SK-N-SH (cell line): Measurements from ENCODE around the gene CDH12. TPM values are rescaled to one million over a fixed set of nuclear protein-coding genes. Genes with fewer than 3 reads are reported as not detected.

Experiments used
- CTCF ChIA-PET: fragments of 300-600, 350-600 bp; formaldehyde crosslinking; extraction: SDS; loops from one replicate; lab custom pipeline; 2021; lab: Yijun Ruan, JAX
- POLR2A ChIA-PET: fragments of 350-600 bp; sonication (Branson Sonifier 250); formaldehyde crosslinking; extraction: SDS; loops from one replicate; lab custom pipeline; 2020; ENCODE audit warnings: antibody characterized with exemption, inconsistent platforms; lab: Yijun Ruan, JAX
- DNase-seq: peaks from one replicate; pipeline ENCODE4 v3.0.0; 2012
- H2AFZ ChIP-seq: fragments of 200-600 bp; sonication (generic); 2 replicates; pipeline ENCODE4 v1.8.1; 2016; ENCODE audit warnings: antibody characterized with exemption, mild to moderate bottlenecking, low read depth
- H3F3A ChIP-seq: fragments of 200-600 bp; sonication (generic); replicated peaks from 2 replicates; pipeline ENCODE3; 2016; ENCODE audit warnings: antibody characterized with exemption, mild to moderate bottlenecking; ENCODE audit not compliant: insufficient read depth
- H3K27ac ChIP-seq, 2 experiments: fragments of 200-500 bp in 1 of 2; fragments of 200-600 bp in 1 of 2; sonication (Bioruptor generic) in 1 of 2; sonication (generic), shearing (Covaris generic) in 1 of 2; 2 replicates each; pipeline versions ENCODE4 v1.5.1 to v1.6.1; 2014 to 2016; ENCODE audit warnings: low read depth in 2 of 2, inconsistent platforms in 1 of 2, low read length in 1 of 2, mild to moderate bottlenecking in 1 of 2, mixed read lengths in 1 of 2
- H3K27me3 ChIP-seq: fragments of 200-600 bp; sonication (generic), shearing (Covaris generic); 2 replicates; pipeline ENCODE4 v1.6.1; 2016; ENCODE audit warnings: mixed run types; ENCODE audit not compliant: insufficient read depth
- H3K36me3 ChIP-seq, 2 experiments: fragments of 200-500 bp in 1 of 2; fragments of 200-600 bp in 1 of 2; sonication (Bioruptor generic) in 1 of 2; sonication (generic) in 1 of 2; replicated peaks in 1 of 2; 2 replicates each; pipeline versions ENCODE3 to v1.5.1; 2014 to 2016; ENCODE audit warnings: low read length in 1 of 2, mild to moderate bottlenecking in 1 of 2; ENCODE audit not compliant: insufficient read depth in 2 of 2, control insufficient read depth in 1 of 2
- H3K4me1 ChIP-seq, 2 experiments: fragments of 200-500 bp in 1 of 2; fragments of 200-600 bp in 1 of 2; sonication (Bioruptor generic) in 1 of 2; sonication (generic), shearing (Covaris generic) in 1 of 2; 2 replicates each; pipeline versions ENCODE4 v1.5.1 to v1.6.1; 2014 to 2016; ENCODE audit warnings: low read depth in 1 of 2, low read length in 1 of 2, mixed run types in 1 of 2; ENCODE audit not compliant: insufficient read depth in 2 of 2, control insufficient read depth in 1 of 2
- H3K4me2 ChIP-seq: fragments of 200-600 bp; sonication (generic), shearing (Covaris generic); 2 replicates; pipeline ENCODE4 v1.6.1; 2017; ENCODE audit warnings: mixed run types
- H3K4me3 ChIP-seq, 2 experiments: fragments of 200-500 bp in 1 of 2; fragments of 200-600 bp in 1 of 2; sonication (Bioruptor generic) in 1 of 2; sonication (generic), shearing (Covaris generic) in 1 of 2; 2 replicates each; pipeline versions ENCODE4 v1.5.1 to v1.8.1; 2014 to 2016; ENCODE audit warnings: low read depth in 2 of 2, inconsistent platforms in 1 of 2, low read length in 1 of 2, mild to moderate bottlenecking in 1 of 2, mixed read lengths in 1 of 2, moderate library complexity in 1 of 2
- H3K79me2 ChIP-seq: fragments of 200-600 bp; sonication (generic); 2 replicates; pipeline ENCODE4 v1.8.1; 2017; ENCODE audit warnings: mild to moderate bottlenecking; ENCODE audit not compliant: insufficient read depth
- H3K9ac ChIP-seq: fragments of 200-600 bp; sonication (generic); 2 replicates; pipeline ENCODE4 v1.6.1; 2017; ENCODE audit warnings: mixed run types
- H3K9me2 ChIP-seq: fragments of 200-600 bp; sonication (generic); 2 replicates; pipeline ENCODE4 v1.6.1; 2017; ENCODE audit warnings: mixed run types
- H3K9me3 ChIP-seq: fragments of 200-600 bp; sonication (generic); 2 replicates; pipeline ENCODE4 v1.6.1; 2017; ENCODE audit warnings: mixed run types, mild to moderate bottlenecking, moderate library complexity
- H4K20me1 ChIP-seq: fragments of 200-600 bp; sonication (generic); 2 replicates; pipeline ENCODE4 v1.6.1; 2017; ENCODE audit warnings: mild to moderate bottlenecking, mixed run types; ENCODE audit not compliant: insufficient read depth
- CHD2 ChIP-seq: fragments of 150-350 bp; IDR thresholded peaks from 2 replicates; pipeline ENCODE4 v1.6.1; 2018; ENCODE audit warnings: low read length; ENCODE audit not compliant: partially characterized antibody
- ELF1 ChIP-seq: IDR thresholded peaks from 2 replicates; pipeline ENCODE4 v1.4.0; 2012
- EP300 ChIP-seq, 2 experiments: IDR thresholded peaks; 2 replicates each; pipeline versions ENCODE4 v1.4.0 to v1.6.1; 2012; ENCODE audit warnings: borderline replicate concordance in 1 of 2, low read depth in 1 of 2, low read length in 1 of 2
- FOSL2 ChIP-seq: IDR thresholded peaks from 2 replicates; pipeline ENCODE4 v1.4.0; 2012; ENCODE audit warnings: low read depth, mild to moderate bottlenecking, moderate library complexity, borderline replicate concordance
- FOXM1 ChIP-seq: IDR thresholded peaks from 2 replicates; pipeline ENCODE4 v1.4.0; 2012; ENCODE audit warnings: low read depth, mild to moderate bottlenecking
- GABPA ChIP-seq: IDR thresholded peaks from 2 replicates; pipeline ENCODE4 v1.4.0; 2012; ENCODE audit warnings: low read depth, mild to moderate bottlenecking
- GATA2 ChIP-seq: sonication (generic); formaldehyde crosslinking; IDR thresholded peaks from 2 replicates; pipeline ENCODE4 v1.5.0; 2020; ENCODE audit warnings: mild to moderate bottlenecking, missing genetic modification reagents
- IRF3 ChIP-seq: fragments of 150-350 bp; IDR thresholded peaks from 2 replicates; pipeline ENCODE4 v1.6.1; 2016; ENCODE audit warnings: mild to moderate bottlenecking, low read depth, low read length
- JUND ChIP-seq: IDR thresholded peaks from 2 replicates; pipeline ENCODE4 v1.4.0; 2012
- RAD21 ChIP-seq: IDR thresholded peaks from 2 replicates; pipeline ENCODE4 v1.6.1; 2012; ENCODE audit warnings: mild to moderate bottlenecking, low read length
- RXRA ChIP-seq: IDR thresholded peaks from 2 replicates; pipeline ENCODE4 v1.4.0; 2012; ENCODE audit warnings: low read depth, mild to moderate bottlenecking, borderline replicate concordance
- SIN3A ChIP-seq: IDR thresholded peaks from 2 replicates; pipeline ENCODE4 v1.6.1; 2012; ENCODE audit warnings: low read depth, mild to moderate bottlenecking, low read length, moderate library complexity, borderline replicate concordance
- SMC3 ChIP-seq: IDR thresholded peaks from 2 replicates; pipeline ENCODE4 v1.6.1; 2012; ENCODE audit warnings: low read depth, low read length, improper control_type of control experiment
- TCF12 ChIP-seq: IDR thresholded peaks from 2 replicates; pipeline ENCODE4 v1.4.0; 2012
- TEAD4 ChIP-seq: IDR thresholded peaks from 2 replicates; pipeline ENCODE4 v1.4.0; 2012; ENCODE audit warnings: mild to moderate bottlenecking, borderline replicate concordance; ENCODE audit not compliant: insufficient read depth
- YY1 ChIP-seq: IDR thresholded peaks from 2 replicates; pipeline ENCODE4 v1.4.0; 2012; ENCODE audit warnings: low read depth, mild to moderate bottlenecking
- WGBS: methylation state at CpG from one replicate; pipeline ENCODE4 v1.1.6; 2017; ENCODE audit warnings: low lambda C conversion rate; 5-methylcytosine and 5-hydroxymethylcytosine counted together
- polyA plus RNA-seq, 3 experiments: library from polyadenylated mRNA; depleted of rRNA; stranded (reverse); fragments of >200 nt; gene quantifications; 2 replicates each; pipeline ENCODE4 v1.2.3, GENCODE V29; 2012
- TF ChIP-seq, protein P1 (sequence below): IDR thresholded peaks from 2 replicates; pipeline ENCODE4 v1.6.1; 2012; ENCODE audit warnings: mild to moderate bottlenecking, low read depth, low read length, moderate library complexity
- TF ChIP-seq, protein P2 (sequence below): fragments of 200-600 bp; sonication (generic); IDR thresholded peaks from 2 replicates; pipeline ENCODE4 v1.6.1; 2017; ENCODE audit warnings: antibody characterized with exemption, mild to moderate bottlenecking, moderate library complexity

The CDH12 gene
- polyA plus RNA-seq, 1 of the 3 experiments (the other 2 are of a cell fraction): not detected

DNA sequence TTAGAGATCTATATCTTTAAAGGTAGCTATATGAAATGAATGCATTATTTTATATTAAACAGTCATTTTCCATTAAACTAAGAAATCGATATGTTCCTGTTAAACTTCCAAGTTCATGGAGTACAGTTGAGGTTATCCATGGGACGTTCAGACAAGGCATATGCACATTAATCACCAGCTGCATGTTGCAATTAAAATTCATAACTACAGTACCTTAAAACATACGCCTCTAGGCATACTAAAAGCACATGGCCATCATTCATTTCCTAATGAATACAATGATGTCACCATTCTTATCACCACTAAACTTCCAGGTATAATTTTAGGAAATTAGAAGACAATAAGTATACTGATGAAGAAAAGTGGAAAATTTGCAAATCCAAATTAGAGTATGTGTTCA lies 174.3 kb downstream of the CDH12 start:
- Histone ChIP-seq H3K4me3 (no peak overlapping the region), H3K27ac (no peak overlapping the region), H3K36me3 (no peaks in the 10 kb centered on the region), H3K9me2 (no peaks in the 10 kb centered on the region), H3K27me3 (no peaks in the 10 kb centered on the region), H3K79me2 (no peaks in the 10 kb centered on the region), H3K9me3 (no peaks in the 10 kb centered on the region), H2AFZ (no peak overlapping the region), H3K4me2 (no peak overlapping the region), H3F3A (no peaks in the 10 kb centered on the region), H3K9ac (no peak overlapping the region), H3K4me1 (no peaks in the 10 kb centered on the region; a peak in 1 of 4 replicates), H4K20me1 (no peaks in the 10 kb centered on the region)
- TF ChIP-seq YY1 (no peak), CHD2 (no peak), SMC3 (no peak), TCF12 (no peak), FOSL2 (no peak), FOXM1 (no peak), IRF3 (no peak), RAD21 (no peak), GATA2 (CRISPR knock-in tag) (no peak), TEAD4 (no peak), JUND (no peak), SIN3A (no peak)
- TF ChIP-seq, protein P1, sequence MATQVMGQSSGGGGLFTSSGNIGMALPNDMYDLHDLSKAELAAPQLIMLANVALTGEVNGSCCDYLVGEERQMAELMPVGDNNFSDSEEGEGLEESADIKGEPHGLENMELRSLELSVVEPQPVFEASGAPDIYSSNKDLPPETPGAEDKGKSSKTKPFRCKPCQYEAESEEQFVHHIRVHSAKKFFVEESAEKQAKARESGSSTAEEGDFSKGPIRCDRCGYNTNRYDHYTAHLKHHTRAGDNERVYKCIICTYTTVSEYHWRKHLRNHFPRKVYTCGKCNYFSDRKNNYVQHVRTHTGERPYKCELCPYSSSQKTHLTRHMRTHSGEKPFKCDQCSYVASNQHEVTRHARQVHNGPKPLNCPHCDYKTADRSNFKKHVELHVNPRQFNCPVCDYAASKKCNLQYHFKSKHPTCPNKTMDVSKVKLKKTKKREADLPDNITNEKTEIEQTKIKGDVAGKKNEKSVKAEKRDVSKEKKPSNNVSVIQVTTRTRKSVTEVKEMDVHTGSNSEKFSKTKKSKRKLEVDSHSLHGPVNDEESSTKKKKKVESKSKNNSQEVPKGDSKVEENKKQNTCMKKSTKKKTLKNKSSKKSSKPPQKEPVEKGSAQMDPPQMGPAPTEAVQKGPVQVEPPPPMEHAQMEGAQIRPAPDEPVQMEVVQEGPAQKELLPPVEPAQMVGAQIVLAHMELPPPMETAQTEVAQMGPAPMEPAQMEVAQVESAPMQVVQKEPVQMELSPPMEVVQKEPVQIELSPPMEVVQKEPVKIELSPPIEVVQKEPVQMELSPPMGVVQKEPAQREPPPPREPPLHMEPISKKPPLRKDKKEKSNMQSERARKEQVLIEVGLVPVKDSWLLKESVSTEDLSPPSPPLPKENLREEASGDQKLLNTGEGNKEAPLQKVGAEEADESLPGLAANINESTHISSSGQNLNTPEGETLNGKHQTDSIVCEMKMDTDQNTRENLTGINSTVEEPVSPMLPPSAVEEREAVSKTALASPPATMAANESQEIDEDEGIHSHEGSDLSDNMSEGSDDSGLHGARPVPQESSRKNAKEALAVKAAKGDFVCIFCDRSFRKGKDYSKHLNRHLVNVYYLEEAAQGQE: no peak
- TF ChIP-seq, protein P2, sequence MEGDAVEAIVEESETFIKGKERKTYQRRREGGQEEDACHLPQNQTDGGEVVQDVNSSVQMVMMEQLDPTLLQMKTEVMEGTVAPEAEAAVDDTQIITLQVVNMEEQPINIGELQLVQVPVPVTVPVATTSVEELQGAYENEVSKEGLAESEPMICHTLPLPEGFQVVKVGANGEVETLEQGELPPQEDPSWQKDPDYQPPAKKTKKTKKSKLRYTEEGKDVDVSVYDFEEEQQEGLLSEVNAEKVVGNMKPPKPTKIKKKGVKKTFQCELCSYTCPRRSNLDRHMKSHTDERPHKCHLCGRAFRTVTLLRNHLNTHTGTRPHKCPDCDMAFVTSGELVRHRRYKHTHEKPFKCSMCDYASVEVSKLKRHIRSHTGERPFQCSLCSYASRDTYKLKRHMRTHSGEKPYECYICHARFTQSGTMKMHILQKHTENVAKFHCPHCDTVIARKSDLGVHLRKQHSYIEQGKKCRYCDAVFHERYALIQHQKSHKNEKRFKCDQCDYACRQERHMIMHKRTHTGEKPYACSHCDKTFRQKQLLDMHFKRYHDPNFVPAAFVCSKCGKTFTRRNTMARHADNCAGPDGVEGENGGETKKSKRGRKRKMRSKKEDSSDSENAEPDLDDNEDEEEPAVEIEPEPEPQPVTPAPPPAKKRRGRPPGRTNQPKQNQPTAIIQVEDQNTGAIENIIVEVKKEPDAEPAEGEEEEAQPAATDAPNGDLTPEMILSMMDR: no peak
- DNase-seq: no peak
- POLR2A ChIA-PET: no interaction called here
- CTCF ChIA-PET: no interaction called here
- 2% methylated on average over 3 of the region's 3 CpGs for WGBS

- CTCF ChIA-PET: no interaction called here
- DNase-seq: no peak
- no peaks in the 10 kb centered on the region for H4K20me1 ChIP-seq
- H3K4me1 ChIP-seq: no peaks in the 10 kb centered on the region
- no peaks in the 10 kb centered on the region for H3F3A ChIP-seq
- no peak overlapping the region for H3K4me3 ChIP-seq
- H3K27ac ChIP-seq: no peak overlapping the region
- H3K9ac ChIP-seq: no peak overlapping the region
- H3K9me2 ChIP-seq: no peaks in the 10 kb centered on the region
- no peaks in the 10 kb centered on the region for H3K36me3 ChIP-seq
- H3K4me2 ChIP-seq: no peak overlapping the region
- no peaks in the 10 kb centered on the region for H3K79me2 ChIP-seq
- POLR2A ChIA-PET: no interaction called here
- H2AFZ ChIP-seq: no peak overlapping the region
- no peaks in the 10 kb centered on the region for H3K27me3 ChIP-seq
- no peaks in the 10 kb centered on the region for H3K9me3 ChIP-seq
- TF ChIP-seq IRF3 (no peak), SIN3A (no peak), ELF1 (no peak), EP300 (IDR thresholded peaks at IDR 0.05; ENCODE audit: borderline replicate concordance in 1 of 2, low read depth in 1 of 2, low read length in 1 of 2) (no peak), JUND (no peak), RXRA (no peak), GABPA (no peak)
- TF ChIP-seq, protein P1: no peak
These were observed 180.0 kb downstream of the CDH12 start for GRCh38 chr5:22673131-22673530.
